ENCODE data around the gene ADGRV1. TPM values are rescaled to one million over a fixed set of nuclear protein-coding genes. Genes with fewer than 3 reads are reported as not detected.

The ADGRV1 gene
- total RNA-seq, 1 donor from 2014 or later = 0.99 TPM

DNA sequence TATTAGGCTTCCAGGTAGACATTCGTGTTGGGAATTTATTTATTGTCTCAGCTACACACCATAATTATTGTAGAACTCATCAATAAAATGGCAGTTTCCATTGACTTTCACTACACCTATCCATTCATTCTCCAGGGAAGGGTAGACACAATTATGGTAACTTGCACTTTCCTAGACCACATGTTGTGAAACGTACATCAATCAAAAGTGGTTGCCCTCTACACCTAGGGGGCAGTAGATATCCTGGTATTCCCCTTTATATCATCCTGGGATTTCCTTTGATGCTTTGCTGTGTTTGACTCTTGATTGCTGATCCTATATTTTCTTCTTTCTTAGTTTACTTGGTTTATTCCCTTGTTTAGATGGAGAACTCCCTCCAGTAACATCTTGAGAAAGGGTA, 47.9 kb downstream of the ADGRV1 start:
- peaks cover 42% of the 10 kb centered on the region for H3K27me3 Mint-ChIP-seq (ENCODE audit: unreplicated experiment)
- TF ChIP-seq, protein P1, sequence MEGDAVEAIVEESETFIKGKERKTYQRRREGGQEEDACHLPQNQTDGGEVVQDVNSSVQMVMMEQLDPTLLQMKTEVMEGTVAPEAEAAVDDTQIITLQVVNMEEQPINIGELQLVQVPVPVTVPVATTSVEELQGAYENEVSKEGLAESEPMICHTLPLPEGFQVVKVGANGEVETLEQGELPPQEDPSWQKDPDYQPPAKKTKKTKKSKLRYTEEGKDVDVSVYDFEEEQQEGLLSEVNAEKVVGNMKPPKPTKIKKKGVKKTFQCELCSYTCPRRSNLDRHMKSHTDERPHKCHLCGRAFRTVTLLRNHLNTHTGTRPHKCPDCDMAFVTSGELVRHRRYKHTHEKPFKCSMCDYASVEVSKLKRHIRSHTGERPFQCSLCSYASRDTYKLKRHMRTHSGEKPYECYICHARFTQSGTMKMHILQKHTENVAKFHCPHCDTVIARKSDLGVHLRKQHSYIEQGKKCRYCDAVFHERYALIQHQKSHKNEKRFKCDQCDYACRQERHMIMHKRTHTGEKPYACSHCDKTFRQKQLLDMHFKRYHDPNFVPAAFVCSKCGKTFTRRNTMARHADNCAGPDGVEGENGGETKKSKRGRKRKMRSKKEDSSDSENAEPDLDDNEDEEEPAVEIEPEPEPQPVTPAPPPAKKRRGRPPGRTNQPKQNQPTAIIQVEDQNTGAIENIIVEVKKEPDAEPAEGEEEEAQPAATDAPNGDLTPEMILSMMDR (IDR thresholded peaks at IDR 0.05) = no peak
- H3K27ac Mint-ChIP-seq (ENCODE audit: unreplicated experiment) = no peak overlapping the region
- no peaks in the 10 kb centered on the region for H3K36me3 Mint-ChIP-seq (ENCODE audit: unreplicated experiment)
- H3K4me1 Mint-ChIP-seq (ENCODE audit: unreplicated experiment) = no peaks in the 10 kb centered on the region
- DNase-seq (ENCODE audit: extremely low spot score, unreplicated experiment) = no peak
- H3K4me3 Mint-ChIP-seq (ENCODE audit: unreplicated experiment) = no peak overlapping the region
- H3K9me3 Mint-ChIP-seq (ENCODE audit: unreplicated experiment) = no peaks in the 10 kb centered on the region

DNA sequence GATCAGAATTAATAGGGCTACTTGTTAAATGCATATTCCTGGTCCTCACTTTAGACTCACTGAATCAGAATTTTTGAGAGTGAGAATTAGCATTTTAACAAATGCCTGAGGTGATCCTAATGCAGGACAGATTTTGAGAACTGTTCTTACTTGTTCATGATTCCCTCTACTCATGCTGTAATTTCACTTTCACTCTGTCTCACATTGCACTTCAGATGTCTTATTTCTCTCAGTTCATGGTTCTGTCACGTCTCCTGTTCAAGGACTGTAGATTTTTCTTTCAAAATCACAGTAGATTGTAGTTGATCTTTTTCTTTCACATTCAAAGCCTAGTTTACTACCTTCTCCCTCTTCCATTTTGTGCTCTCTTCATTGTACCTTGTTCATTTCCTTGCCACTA, 54.3 kb downstream of the ADGRV1 start:
- Mint-ChIP-seq H3K4me3 (ENCODE audit: unreplicated experiment) (no peak overlapping the region), H3K27ac (ENCODE audit: unreplicated experiment) (no peak overlapping the region)

DNA sequence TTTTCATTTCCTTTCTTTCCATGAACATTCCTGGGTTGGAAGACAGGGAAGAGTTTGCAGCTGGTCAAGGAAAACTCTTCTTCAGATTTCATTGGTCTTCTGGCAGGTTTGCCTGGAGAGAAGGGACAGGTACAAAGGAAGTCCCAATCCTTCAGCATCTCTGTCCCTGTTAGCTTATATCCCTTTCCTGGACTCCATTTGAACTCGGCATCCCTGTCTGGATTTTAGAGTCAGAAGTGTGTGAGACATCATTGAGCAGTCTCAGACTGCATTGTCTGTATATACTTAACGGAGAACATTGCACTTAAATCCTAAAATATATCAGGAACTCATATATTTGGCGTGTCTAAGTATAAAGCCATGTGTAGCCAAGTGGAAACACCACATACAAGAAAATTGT, 54.9 kb downstream of the ADGRV1 start:
- Mint-ChIP-seq H3K27me3 (ENCODE audit: unreplicated experiment) (peaks cover 37% of the 10 kb centered on the region), H3K9me3 (ENCODE audit: unreplicated experiment) (no peaks in the 10 kb centered on the region), H3K4me1 (ENCODE audit: unreplicated experiment) (no peaks in the 10 kb centered on the region), H3K4me3 (ENCODE audit: unreplicated experiment) (no peak overlapping the region), H3K27ac (ENCODE audit: unreplicated experiment) (no peak overlapping the region), H3K36me3 (ENCODE audit: unreplicated experiment) (no peaks in the 10 kb centered on the region)
- DNase-seq (ENCODE audit: extremely low spot score, unreplicated experiment) = no peak
- TF ChIP-seq, protein P1 (IDR thresholded peaks at IDR 0.05) = no peak

More for the DNA sequence above, 54.3 kb downstream of the ADGRV1 start:
- no peaks in the 10 kb centered on the region for H3K36me3 Mint-ChIP-seq (ENCODE audit: unreplicated experiment)
- TF ChIP-seq, protein P1 (IDR thresholded peaks at IDR 0.05) = no peak
- DNase-seq (ENCODE audit: extremely low spot score, unreplicated experiment) = no peak
- H3K4me1 Mint-ChIP-seq (ENCODE audit: unreplicated experiment) = no peaks in the 10 kb centered on the region
- H3K9me3 Mint-ChIP-seq (ENCODE audit: unreplicated experiment) = no peaks in the 10 kb centered on the region
- H3K27me3 Mint-ChIP-seq (ENCODE audit: unreplicated experiment) = peaks cover 41% of the 10 kb centered on the region

DNA sequence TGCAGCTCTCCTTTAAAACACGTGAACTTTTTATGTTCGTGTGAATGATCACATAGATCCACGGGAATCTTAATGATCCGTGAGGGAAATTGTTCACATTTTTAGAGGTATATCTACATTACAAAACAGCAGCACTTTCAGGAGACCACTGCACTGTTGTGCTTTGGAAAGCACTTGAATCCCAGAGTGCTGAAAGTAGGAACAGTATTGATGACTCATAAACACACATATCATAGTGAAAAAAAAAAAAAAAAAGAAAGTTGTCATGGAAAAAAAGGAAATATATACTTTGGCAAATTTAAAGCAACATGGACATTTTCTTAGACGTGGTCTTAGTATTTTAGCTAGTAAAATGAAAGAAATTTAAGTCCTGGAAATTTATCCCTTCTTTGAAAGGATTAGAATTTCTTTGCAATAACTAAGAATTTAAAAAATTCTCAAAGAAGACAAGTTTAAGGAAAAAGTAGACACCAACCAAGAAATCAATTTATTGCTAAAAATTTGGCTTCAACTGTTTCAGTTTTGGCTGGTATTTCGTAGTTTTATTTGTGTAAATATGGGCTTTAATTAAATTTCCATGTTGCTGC, 55.4 kb downstream of the ADGRV1 start:
- no peak for DNase-seq (ENCODE audit: extremely low spot score, unreplicated experiment)
- Mint-ChIP-seq H3K27me3 (ENCODE audit: unreplicated experiment) (peaks cover 31% of the 10 kb centered on the region), H3K27ac (ENCODE audit: unreplicated experiment) (no peak overlapping the region), H3K36me3 (ENCODE audit: unreplicated experiment) (no peaks in the 10 kb centered on the region), H3K9me3 (ENCODE audit: unreplicated experiment) (no peaks in the 10 kb centered on the region), H3K4me3 (ENCODE audit: unreplicated experiment) (no peak overlapping the region), H3K4me1 (ENCODE audit: unreplicated experiment) (no peaks in the 10 kb centered on the region)
- TF ChIP-seq, protein P1 (IDR thresholded peaks at IDR 0.05) = no peak

DNA sequence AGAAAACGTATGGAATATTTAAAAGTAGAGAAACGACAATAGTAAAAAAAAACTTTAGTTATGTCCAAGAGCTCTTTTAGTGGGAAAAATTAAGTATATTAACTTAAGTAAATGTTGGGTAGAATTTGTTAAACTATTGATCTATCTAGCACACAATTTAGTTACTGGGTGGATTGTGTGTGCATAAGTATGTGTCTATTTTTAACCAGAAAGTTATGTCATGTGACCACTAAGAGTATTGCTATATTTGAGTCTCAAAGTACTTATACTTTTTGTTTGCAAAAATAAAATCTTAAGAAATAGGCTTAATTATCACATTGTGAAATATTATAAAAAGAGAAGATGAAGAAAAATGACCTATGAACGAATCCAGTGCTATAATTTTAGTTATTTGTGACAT, 56.8 kb downstream of the ADGRV1 start:
- Mint-ChIP-seq H3K4me1 (ENCODE audit: unreplicated experiment) (no peaks in the 10 kb centered on the region), H3K9me3 (ENCODE audit: unreplicated experiment) (no peaks in the 10 kb centered on the region), H3K27ac (ENCODE audit: unreplicated experiment) (no peak overlapping the region), H3K36me3 (ENCODE audit: unreplicated experiment) (no peaks in the 10 kb centered on the region), H3K27me3 (ENCODE audit: unreplicated experiment) (peaks cover 34% of the 10 kb centered on the region), H3K4me3 (ENCODE audit: unreplicated experiment) (no peak overlapping the region)
- TF ChIP-seq, protein P1 (IDR thresholded peaks at IDR 0.05) = no peak
- DNase-seq (ENCODE audit: extremely low spot score, unreplicated experiment) = no peak
